ENCODE measurements around the gene SKIC3. TPM values are rescaled to one million over a fixed set of nuclear protein-coding genes. Genes with fewer than 3 reads are reported as not detected.

Gene SKIC3
- total and polyA plus RNA-seq, 2 of the 13 experiments (the other 11 are each of a cell fraction or from before 2014, with no cell fraction given): 36.9 to 61.5 TPM

DNA sequence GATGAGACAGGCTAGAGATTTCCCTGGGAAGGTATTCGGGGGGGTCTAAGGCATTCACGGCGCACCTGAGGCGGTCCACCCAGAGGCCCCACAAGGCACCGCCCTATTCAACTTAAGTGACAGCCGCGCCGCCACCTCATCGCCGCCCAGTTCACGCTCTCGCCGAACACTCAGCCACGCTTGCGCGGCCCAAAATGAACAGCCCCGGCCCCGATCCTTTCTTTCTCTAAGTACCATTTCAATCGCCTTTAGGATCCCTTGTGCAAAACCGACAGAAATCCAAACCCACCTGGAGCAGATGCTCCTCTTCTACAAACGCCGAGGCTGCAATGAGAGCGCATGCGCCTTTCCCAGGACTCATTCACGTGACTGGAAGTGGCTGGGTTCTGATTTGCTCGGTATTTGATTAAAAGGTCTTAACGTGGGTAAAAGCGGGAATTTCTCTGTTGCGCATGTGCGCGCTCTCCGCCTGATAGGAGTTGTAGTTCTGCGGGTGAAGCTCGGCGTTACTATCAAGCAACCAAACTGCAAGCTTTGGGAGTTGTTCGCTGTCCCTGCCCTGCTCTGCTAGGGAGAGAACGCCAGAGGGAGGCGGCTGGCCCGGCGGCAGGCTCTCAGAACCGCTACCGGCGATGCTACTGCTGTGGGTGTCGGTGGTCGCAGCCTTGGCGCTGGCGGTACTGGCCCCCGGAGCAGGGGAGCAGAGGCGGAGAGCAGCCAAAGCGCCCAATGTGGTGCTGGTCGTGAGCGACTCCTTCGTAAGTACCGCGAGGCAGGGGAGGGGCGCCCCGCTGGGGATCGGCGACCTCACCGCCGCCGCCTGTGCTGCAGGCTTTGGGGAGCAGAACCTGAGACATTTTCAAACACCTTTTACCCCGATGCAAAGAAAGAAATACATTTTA, at the start of gene SKIC3, which contains the start of gene ARSK (continued):
- TF ChIP-seq SRY (CRISPR knock-in tag; IDR thresholded peaks at IDR 0.05): peak; percentile 88
- no peak for TF ChIP-seq TBL1XR1 (IDR thresholded peaks at IDR 0.05; ENCODE audit: borderline replicate concordance, low read length, partially characterized antibody)
- TF ChIP-seq ZNF317 (CRISPR knock-in tag; IDR thresholded peaks at IDR 0.05): no peak
- no peak for TF ChIP-seq ZNF367 (CRISPR knock-in tag; IDR thresholded peaks at IDR 0.05; ENCODE audit: borderline replicate concordance)
- peak; percentile 85 for TF ChIP-seq PHF21A (CRISPR knock-in tag; IDR thresholded peaks at IDR 0.05)
- TF ChIP-seq, protein P1, sequence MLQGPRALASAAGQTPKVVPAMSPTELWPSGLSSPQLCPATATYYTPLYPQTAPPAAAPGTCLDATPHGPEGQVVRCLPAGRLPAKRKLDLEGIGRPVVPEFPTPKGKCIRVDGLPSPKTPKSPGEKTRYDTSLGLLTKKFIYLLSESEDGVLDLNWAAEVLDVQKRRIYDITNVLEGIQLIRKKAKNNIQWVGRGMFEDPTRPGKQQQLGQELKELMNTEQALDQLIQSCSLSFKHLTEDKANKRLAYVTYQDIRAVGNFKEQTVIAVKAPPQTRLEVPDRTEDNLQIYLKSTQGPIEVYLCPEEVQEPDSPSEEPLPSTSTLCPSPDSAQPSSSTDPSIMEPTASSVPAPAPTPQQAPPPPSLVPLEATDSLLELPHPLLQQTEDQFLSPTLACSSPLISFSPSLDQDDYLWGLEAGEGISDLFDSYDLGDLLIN (CRISPR knock-in tag; IDR thresholded peaks at IDR 0.05; ENCODE audit: borderline replicate concordance): no peak
- peak; percentile 32; the same call in 1 of the 2 replicates for TF ChIP-seq HOXA5 (CRISPR knock-in tag; IDR thresholded peaks at IDR 0.05)
- TF ChIP-seq ZNF33B (CRISPR knock-in tag; IDR thresholded peaks at IDR 0.05): 0 out of 2 replicates have a peak, but pooled peaks have one; percentile 8
- TF ChIP-seq MTA1 (CRISPR knock-in tag; IDR thresholded peaks at IDR 0.05; ENCODE audit: borderline replicate concordance): 0 out of 2 replicates have a peak, but pooled peaks have one; percentile 48
- TF ChIP-seq KAT2B (IDR thresholded peaks at IDR 0.05; ENCODE audit: borderline replicate concordance, low read depth, low read length): no peak
- TF ChIP-seq CBX1 (IDR thresholded peaks at IDR 0.05; ENCODE audit: low read depth): no peak
- TF ChIP-seq SP5 (CRISPR knock-in tag; IDR thresholded peaks at IDR 0.05; ENCODE audit: borderline replicate concordance, low read depth): peak; percentile 13; the same call in 1 of the 2 replicates
- no peak for TF ChIP-seq HMG20A (CRISPR knock-in tag; IDR thresholded peaks at IDR 0.05; ENCODE audit: borderline replicate concordance)
- TF ChIP-seq RFXAP (CRISPR knock-in tag; IDR thresholded peaks at IDR 0.05; ENCODE audit: borderline replicate concordance): no peak
- no peak for TF ChIP-seq SCMH1 (CRISPR knock-in tag; IDR thresholded peaks at IDR 0.05; ENCODE audit: borderline replicate concordance)
- no peak for TF ChIP-seq SP1 (IDR thresholded peaks at IDR 0.05)
- TF ChIP-seq SP1 (CRISPR knock-in tag; IDR thresholded peaks at IDR 0.05): peak; percentile 32; the same call in 1 of the 2 replicates
- TF ChIP-seq, protein P2, sequence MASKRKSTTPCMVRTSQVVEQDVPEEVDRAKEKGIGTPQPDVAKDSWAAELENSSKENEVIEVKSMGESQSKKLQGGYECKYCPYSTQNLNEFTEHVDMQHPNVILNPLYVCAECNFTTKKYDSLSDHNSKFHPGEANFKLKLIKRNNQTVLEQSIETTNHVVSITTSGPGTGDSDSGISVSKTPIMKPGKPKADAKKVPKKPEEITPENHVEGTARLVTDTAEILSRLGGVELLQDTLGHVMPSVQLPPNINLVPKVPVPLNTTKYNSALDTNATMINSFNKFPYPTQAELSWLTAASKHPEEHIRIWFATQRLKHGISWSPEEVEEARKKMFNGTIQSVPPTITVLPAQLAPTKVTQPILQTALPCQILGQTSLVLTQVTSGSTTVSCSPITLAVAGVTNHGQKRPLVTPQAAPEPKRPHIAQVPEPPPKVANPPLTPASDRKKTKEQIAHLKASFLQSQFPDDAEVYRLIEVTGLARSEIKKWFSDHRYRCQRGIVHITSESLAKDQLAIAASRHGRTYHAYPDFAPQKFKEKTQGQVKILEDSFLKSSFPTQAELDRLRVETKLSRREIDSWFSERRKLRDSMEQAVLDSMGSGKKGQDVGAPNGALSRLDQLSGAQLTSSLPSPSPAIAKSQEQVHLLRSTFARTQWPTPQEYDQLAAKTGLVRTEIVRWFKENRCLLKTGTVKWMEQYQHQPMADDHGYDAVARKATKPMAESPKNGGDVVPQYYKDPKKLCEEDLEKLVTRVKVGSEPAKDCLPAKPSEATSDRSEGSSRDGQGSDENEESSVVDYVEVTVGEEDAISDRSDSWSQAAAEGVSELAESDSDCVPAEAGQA (IDR thresholded peaks at IDR 0.05; ENCODE audit: low read depth): no peak
- TF ChIP-seq, protein P2 (CRISPR knock-in tag; IDR thresholded peaks at IDR 0.05; ENCODE audit: borderline replicate concordance): peak; percentile 50; the same call in 1 of the 2 replicates
- TF ChIP-seq ZNF558 (CRISPR knock-in tag; IDR thresholded peaks at IDR 0.05; ENCODE audit: borderline replicate concordance): no peak
- no peak for TF ChIP-seq EEA1 (CRISPR knock-in tag; IDR thresholded peaks at IDR 0.05; ENCODE audit: borderline replicate concordance)
- no peak; the same call in 1 of the 2 replicates for TF ChIP-seq SAFB2 (CRISPR knock-in tag; IDR thresholded peaks at IDR 0.05; ENCODE audit: borderline replicate concordance, low read depth)
- peak; percentile 55 for TF ChIP-seq SMAD3 (CRISPR knock-in tag; IDR thresholded peaks at IDR 0.05)
- no peak for TF ChIP-seq ZFP41 (CRISPR knock-in tag; IDR thresholded peaks at IDR 0.05; ENCODE audit: borderline replicate concordance)
